ENCODE measurements around the gene TANK. TPM values are rescaled to one million over a fixed set of nuclear protein-coding genes. Genes with fewer than 3 reads are reported as not detected.

The TANK gene
- total and polyA plus RNA-seq, 2 of the 8 experiments (the other 6 are each of a cell fraction or from before 2014, with no cell fraction given) = 7.0 to 26.1 TPM

GRCh38 chr2:161165811-161166210 is 5.6 kb downstream of the TANK start (continued):
- TF ChIP-seq, protein P1, sequence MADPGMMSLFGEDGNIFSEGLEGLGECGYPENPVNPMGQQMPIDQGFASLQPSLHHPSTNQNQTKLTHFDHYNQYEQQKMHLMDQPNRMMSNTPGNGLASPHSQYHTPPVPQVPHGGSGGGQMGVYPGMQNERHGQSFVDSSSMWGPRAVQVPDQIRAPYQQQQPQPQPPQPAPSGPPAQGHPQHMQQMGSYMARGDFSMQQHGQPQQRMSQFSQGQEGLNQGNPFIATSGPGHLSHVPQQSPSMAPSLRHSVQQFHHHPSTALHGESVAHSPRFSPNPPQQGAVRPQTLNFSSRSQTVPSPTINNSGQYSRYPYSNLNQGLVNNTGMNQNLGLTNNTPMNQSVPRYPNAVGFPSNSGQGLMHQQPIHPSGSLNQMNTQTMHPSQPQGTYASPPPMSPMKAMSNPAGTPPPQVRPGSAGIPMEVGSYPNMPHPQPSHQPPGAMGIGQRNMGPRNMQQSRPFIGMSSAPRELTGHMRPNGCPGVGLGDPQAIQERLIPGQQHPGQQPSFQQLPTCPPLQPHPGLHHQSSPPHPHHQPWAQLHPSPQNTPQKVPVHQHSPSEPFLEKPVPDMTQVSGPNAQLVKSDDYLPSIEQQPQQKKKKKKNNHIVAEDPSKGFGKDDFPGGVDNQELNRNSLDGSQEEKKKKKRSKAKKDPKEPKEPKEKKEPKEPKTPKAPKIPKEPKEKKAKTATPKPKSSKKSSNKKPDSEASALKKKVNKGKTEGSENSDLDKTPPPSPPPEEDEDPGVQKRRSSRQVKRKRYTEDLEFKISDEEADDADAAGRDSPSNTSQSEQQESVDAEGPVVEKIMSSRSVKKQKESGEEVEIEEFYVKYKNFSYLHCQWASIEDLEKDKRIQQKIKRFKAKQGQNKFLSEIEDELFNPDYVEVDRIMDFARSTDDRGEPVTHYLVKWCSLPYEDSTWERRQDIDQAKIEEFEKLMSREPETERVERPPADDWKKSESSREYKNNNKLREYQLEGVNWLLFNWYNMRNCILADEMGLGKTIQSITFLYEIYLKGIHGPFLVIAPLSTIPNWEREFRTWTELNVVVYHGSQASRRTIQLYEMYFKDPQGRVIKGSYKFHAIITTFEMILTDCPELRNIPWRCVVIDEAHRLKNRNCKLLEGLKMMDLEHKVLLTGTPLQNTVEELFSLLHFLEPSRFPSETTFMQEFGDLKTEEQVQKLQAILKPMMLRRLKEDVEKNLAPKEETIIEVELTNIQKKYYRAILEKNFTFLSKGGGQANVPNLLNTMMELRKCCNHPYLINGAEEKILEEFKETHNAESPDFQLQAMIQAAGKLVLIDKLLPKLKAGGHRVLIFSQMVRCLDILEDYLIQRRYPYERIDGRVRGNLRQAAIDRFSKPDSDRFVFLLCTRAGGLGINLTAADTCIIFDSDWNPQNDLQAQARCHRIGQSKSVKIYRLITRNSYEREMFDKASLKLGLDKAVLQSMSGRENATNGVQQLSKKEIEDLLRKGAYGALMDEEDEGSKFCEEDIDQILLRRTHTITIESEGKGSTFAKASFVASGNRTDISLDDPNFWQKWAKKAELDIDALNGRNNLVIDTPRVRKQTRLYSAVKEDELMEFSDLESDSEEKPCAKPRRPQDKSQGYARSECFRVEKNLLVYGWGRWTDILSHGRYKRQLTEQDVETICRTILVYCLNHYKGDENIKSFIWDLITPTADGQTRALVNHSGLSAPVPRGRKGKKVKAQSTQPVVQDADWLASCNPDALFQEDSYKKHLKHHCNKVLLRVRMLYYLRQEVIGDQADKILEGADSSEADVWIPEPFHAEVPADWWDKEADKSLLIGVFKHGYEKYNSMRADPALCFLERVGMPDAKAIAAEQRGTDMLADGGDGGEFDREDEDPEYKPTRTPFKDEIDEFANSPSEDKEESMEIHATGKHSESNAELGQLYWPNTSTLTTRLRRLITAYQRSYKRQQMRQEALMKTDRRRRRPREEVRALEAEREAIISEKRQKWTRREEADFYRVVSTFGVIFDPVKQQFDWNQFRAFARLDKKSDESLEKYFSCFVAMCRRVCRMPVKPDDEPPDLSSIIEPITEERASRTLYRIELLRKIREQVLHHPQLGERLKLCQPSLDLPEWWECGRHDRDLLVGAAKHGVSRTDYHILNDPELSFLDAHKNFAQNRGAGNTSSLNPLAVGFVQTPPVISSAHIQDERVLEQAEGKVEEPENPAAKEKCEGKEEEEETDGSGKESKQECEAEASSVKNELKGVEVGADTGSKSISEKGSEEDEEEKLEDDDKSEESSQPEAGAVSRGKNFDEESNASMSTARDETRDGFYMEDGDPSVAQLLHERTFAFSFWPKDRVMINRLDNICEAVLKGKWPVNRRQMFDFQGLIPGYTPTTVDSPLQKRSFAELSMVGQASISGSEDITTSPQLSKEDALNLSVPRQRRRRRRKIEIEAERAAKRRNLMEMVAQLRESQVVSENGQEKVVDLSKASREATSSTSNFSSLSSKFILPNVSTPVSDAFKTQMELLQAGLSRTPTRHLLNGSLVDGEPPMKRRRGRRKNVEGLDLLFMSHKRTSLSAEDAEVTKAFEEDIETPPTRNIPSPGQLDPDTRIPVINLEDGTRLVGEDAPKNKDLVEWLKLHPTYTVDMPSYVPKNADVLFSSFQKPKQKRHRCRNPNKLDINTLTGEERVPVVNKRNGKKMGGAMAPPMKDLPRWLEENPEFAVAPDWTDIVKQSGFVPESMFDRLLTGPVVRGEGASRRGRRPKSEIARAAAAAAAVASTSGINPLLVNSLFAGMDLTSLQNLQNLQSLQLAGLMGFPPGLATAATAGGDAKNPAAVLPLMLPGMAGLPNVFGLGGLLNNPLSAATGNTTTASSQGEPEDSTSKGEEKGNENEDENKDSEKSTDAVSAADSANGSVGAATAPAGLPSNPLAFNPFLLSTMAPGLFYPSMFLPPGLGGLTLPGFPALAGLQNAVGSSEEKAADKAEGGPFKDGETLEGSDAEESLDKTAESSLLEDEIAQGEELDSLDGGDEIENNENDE (IDR thresholded peaks at IDR 0.05; ENCODE audit: insufficient replicate concordance, low read length) = no peak
- TF ChIP-seq JUN (IDR thresholded peaks at IDR 0.05; ENCODE audit: low read depth, low read length) = no peak
- no peak for TF ChIP-seq TBP (IDR thresholded peaks at IDR 0.05; ENCODE audit: low read depth, low read length)
- TF ChIP-seq SIRT6 (IDR thresholded peaks at IDR 0.05; ENCODE audit: low read length) = no peak
- no peak for TF ChIP-seq RXRA (IDR thresholded peaks at IDR 0.05; ENCODE audit: insufficient read depth, low read depth, low read length)
- no peak for TF ChIP-seq CBX5 (IDR thresholded peaks at IDR 0.05; ENCODE audit: low read depth, low read length)
- no peak for TF ChIP-seq GTF2F1 (IDR thresholded peaks at IDR 0.05; ENCODE audit: borderline replicate concordance, low read depth, low read length)
- TF ChIP-seq ASH2L (IDR thresholded peaks at IDR 0.05; ENCODE audit: low read length) = no peak
- TF ChIP-seq HDAC6 (IDR thresholded peaks at IDR 0.05; ENCODE audit: low read depth, low read length) = no peak
- no peak for TF ChIP-seq KDM1A (IDR thresholded peaks at IDR 0.05; ENCODE audit: borderline replicate concordance, low read length)
- TF ChIP-seq, protein P2, sequence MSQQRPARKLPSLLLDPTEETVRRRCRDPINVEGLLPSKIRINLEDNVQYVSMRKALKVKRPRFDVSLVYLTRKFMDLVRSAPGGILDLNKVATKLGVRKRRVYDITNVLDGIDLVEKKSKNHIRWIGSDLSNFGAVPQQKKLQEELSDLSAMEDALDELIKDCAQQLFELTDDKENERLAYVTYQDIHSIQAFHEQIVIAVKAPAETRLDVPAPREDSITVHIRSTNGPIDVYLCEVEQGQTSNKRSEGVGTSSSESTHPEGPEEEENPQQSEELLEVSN (IDR thresholded peaks at IDR 0.05) = no peak
- TF ChIP-seq TCF12 (IDR thresholded peaks at IDR 0.05; ENCODE audit: low read depth, low read length) = no peak

Measured in H1 (cell line).